HCT116 (cell line): Measurements from ENCODE around the gene ACTR1B.

Source experiments
- EGR1 ChIP-seq: IDR thresholded peaks from 2 replicates; pipeline ENCODE4 v1.6.1; 2012; ENCODE audit warnings: low read depth
- ELF1 ChIP-seq: IDR thresholded peaks from 2 replicates; pipeline ENCODE4 v1.6.1; 2012; ENCODE audit warnings: low read depth, borderline replicate concordance
- JUND ChIP-seq: IDR thresholded peaks from 2 replicates; pipeline ENCODE4 v1.6.1; 2012
- POLR2A ChIP-seq: IDR thresholded peaks from 2 replicates; pipeline ENCODE4 v1.7.0; 2011; ENCODE audit warnings: borderline replicate concordance; ENCODE audit not compliant: insufficient read depth, insufficient read length; ENCODE audit errors: extremely low read depth
- RAD21 ChIP-seq: IDR thresholded peaks from 2 replicates; pipeline ENCODE4 v1.6.1; 2012; ENCODE audit warnings: low read depth, mild to moderate bottlenecking
- SRF ChIP-seq: IDR thresholded peaks from 2 replicates; pipeline ENCODE4 v1.6.1; 2012; ENCODE audit warnings: low read depth
- TCF7L2 ChIP-seq: IDR thresholded peaks from 2 replicates; pipeline ENCODE4 v1.7.0; 2011; ENCODE audit warnings: borderline replicate concordance, inconsistent platforms; ENCODE audit not compliant: insufficient read depth, insufficient read length; ENCODE audit errors: extremely low read depth
- TF ChIP-seq, protein P1 (sequence below), 3 experiments: fragments of 200-600 bp in 1 of 3; sonication (generic) in 1 of 3; IDR thresholded peaks in 2 of 3; conservative IDR thresholded peaks in 1 of 3; 2 replicates each; pipeline ENCODE4 v1.5.1; 2012 to 2017; ENCODE audit warnings: low read depth in 2 of 3, low read length in 2 of 3, antibody characterized with exemption in 1 of 3, borderline replicate concordance in 1 of 3, control low read depth in 1 of 3, mild to moderate bottlenecking in 1 of 3, mixed read lengths in 1 of 3, mixed run types in 1 of 3, moderate library complexity in 1 of 3; ENCODE audit not compliant: insufficient read depth in 1 of 3

DNA sequence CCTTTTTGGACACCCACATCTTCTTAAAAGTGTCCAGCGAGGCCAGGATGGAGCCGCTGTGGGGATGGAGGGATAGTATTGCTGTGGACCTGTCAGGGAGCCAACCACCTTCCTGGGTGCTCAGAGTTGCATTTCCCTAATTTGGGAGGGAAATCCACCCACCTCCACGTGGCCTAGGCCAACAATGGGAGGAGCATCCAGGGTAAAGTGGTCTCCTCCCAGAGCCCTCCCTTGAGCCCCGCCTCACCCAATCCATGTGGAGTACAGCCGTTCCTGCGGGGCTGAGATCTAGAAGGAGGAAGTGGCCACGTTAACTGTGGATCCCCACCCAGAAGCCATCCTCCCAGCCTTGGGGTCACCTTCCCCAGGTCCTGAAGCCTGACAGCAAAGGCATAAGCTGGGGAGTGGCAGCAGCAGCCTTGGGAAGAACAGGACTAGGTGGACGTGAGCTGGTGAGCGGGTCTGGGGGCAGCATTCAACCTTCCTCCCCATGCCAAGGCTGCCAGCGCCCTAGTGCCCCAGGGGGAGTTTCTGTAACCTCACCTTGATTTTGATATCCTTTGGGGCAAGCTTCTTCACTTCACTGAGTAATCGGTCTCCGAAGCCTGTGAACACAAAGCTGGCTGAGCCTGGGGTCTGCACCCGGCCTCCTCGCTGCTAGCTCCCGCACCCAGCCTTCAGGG lies 6.8 kb downstream of the ACTR1B start:
- TF ChIP-seq, protein P1, sequence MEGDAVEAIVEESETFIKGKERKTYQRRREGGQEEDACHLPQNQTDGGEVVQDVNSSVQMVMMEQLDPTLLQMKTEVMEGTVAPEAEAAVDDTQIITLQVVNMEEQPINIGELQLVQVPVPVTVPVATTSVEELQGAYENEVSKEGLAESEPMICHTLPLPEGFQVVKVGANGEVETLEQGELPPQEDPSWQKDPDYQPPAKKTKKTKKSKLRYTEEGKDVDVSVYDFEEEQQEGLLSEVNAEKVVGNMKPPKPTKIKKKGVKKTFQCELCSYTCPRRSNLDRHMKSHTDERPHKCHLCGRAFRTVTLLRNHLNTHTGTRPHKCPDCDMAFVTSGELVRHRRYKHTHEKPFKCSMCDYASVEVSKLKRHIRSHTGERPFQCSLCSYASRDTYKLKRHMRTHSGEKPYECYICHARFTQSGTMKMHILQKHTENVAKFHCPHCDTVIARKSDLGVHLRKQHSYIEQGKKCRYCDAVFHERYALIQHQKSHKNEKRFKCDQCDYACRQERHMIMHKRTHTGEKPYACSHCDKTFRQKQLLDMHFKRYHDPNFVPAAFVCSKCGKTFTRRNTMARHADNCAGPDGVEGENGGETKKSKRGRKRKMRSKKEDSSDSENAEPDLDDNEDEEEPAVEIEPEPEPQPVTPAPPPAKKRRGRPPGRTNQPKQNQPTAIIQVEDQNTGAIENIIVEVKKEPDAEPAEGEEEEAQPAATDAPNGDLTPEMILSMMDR (IDR thresholded peaks at IDR 0.05 in 2 of 3, conservative IDR thresholded peaks at IDR 0.05 in 1 of 3; ENCODE audit: borderline replicate concordance in 1 of 3, insufficient read depth in 1 of 3, low read depth in 2 of 3, low read length in 2 of 3): no peak
- no peak for TF ChIP-seq POLR2A
- no peak for TF ChIP-seq ELF1
- no peak for TF ChIP-seq JUND
- no peak for TF ChIP-seq TCF7L2
- TF ChIP-seq RAD21: no peak
- no peak for TF ChIP-seq EGR1
- TF ChIP-seq SRF: no peak
